HG03469 (cell line): ENCODE results near the gene TMEM62.
"Not testable (repeated sequence)": the region's sequence is repeated elsewhere in the genome, so short reads cannot be mapped to it uniquely, and the experiment has no call there.

Source experiments
- ATAC-seq: cut with Tn5 transposase; IDR thresholded peaks from one replicate; pipeline ENCODE4 v1.9.1; 2021; ENCODE audit warnings: mild to moderate bottlenecking, moderate library complexity, moderate number of reproducible peaks; ENCODE audit not compliant: unreplicated experiment

Gene TMEM62

GRCh38 chr15:43118829-43119228, 14.6 kb upstream of the TMEM62 start:
- ATAC-seq = no peak

- no peak for ATAC-seq
Measured at GRCh38 chr15:43121863-43122262, 11.5 kb upstream of the TMEM62 start.

- no peak for ATAC-seq
Measured at GRCh38 chr15:43125100-43125661, 8.2 kb upstream of the TMEM62 start.

GRCh38 chr15:43126356-43126755, 7.0 kb upstream of the TMEM62 start:
- no peak for ATAC-seq

GRCh38 chr15:43127752-43128151, 5.6 kb upstream of the TMEM62 start:
- no peak for ATAC-seq

GRCh38 chr15:43128174-43128979, 5.0 kb upstream of the TMEM62 start:
- not testable (repeated sequence) for ATAC-seq

- no peak for ATAC-seq
Measured at GRCh38 chr15:43128980-43129335, 4.4 kb upstream of the TMEM62 start.

- ATAC-seq = no peak
Measured at GRCh38 chr15:43132830-43133429, 456 bp upstream of the TMEM62 start.

GRCh38 chr15:43134157-43134635, 810 bp downstream of the TMEM62 start:
- ATAC-seq = no peak

GRCh38 chr15:43135351-43135750, 2.0 kb downstream of the TMEM62 start:
- no peak for ATAC-seq

- no peak for ATAC-seq
Measured at GRCh38 chr15:43143203-43143941, 10.0 kb downstream of the TMEM62 start.

- no peak for ATAC-seq
Measured at GRCh38 chr15:43144512-43144911, 11.1 kb downstream of the TMEM62 start.

GRCh38 chr15:43146184-43146583, 12.8 kb downstream of the TMEM62 start:
- ATAC-seq = no peak

- ATAC-seq = no peak
Measured at GRCh38 chr15:43150191-43150929, 17.0 kb downstream of the TMEM62 start.

- no peak for ATAC-seq
Measured at GRCh38 chr15:43151688-43152087, 18.3 kb downstream of the TMEM62 start.

GRCh38 chr15:43153269-43153668, 19.9 kb downstream of the TMEM62 start:
- no peak for ATAC-seq

GRCh38 chr15:43165801-43166325, 32.5 kb downstream of the TMEM62 start:
- ATAC-seq = no peak

- ATAC-seq = not testable (repeated sequence)
Measured at GRCh38 chr15:43167261-43167660, 33.9 kb downstream of the TMEM62 start.

GRCh38 chr15:43168192-43169107, 35.1 kb downstream of the TMEM62 start:
- ATAC-seq = no peak
